ENCODE measurements around the gene COPS2.
"Not testable (repeated sequence)": the region's sequence is repeated elsewhere in the genome, so short reads cannot be mapped to it uniquely, and the experiment has no call there.

COPS2 gene

GRCh38 chr15:49103002-49103401, 52.4 kb downstream of the COPS2 start:
- no peak for DNase-seq (ENCODE audit: low read depth)

DNA sequence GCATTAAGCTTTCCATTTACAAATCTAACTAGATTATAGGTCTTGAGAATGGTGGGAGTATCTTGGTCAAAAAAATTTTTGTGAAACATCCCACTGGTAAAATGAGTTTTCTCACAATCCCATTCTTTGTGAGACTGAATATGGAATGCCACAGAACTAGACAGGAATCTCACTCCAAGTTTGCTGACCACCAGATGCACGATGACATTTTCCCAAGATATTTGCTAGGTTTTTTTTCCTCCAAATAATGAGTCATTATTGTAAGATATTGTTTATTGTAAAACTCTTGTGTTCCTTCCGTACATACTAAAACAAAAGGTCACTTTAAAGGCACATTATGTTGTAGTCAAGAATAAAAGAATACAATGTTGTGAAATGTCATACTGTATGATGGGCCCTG, 53.9 kb downstream of the COPS2 start:
- no peak for DNase-seq (ENCODE audit: low read depth)

DNA sequence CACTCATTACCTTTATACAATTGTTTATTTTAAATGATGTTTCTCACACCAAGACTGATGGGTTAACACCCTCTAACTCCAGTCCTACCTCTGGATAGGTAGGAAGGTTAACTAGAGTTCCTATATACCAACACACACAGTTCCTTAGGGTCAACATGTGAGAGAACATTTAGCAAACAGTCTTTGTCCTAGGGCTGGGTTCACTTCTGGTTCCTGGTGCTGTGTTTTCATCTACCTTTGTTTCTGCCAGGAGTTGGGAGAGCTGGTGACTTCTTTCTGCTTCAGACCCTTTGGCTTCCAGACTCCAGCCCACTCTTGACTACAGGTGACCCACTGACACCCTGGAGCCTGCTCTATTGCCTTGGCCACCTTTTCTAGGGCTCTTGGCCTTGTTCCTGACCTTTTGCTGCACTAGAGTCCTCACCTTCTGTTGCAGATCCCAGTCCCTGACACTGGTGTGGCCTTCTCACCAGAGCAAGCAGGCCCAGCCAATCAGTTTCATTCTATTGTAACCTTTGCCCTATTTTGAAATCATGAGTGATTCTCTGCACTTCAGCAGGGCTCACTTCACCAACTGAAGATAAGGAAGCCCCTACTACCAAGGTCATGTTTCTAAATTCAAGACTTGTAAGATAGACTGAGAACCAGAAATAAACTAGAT, 59.2 kb downstream of the COPS2 start:
- DNase-seq (ENCODE audit: low read depth), result no peak

- DNase-seq (ENCODE audit: low read depth), result no peak
Measured at GRCh38 chr15:49094923-49095322, 60.5 kb downstream of the COPS2 start.

DNA sequence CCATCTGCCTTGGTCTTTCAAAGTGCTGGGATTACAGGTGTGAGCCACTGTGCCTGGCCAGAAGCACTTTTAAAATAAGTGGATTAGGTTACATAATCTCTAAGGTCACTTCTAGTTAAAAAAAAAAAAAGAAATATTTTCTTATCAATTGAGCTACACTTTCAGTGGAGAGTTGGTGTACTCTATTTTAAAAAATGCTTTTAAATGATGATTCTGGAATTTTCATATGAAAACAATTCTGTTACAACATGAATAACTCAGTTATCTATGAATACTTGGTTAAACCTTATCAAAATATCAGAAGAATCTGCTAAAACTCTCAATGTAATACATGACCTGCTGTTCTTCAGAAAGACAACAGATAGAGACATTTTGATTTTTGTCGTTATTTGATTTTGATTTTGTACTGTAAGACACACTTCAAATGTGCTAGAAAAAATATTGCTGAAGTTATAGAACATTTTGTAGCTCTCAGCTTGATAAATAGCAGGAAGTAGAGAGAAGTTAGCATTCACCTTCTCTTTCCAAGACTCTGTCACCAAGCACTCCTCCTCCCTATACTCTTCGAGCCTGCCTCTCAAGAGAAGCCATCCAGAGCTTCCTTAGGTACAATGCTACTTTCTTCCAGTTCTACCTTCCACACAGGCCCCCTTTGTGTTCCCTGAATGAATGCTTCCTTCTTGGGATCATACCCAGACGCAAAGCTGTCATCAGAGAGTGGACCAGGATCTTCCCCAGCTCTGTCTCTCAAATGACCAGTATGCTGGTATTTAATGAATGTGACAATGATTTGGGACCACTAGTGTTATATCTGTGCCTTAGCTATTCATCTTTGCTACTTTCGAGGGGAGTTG, 61.9 kb downstream of the COPS2 start:
- no peak for DNase-seq (ENCODE audit: low read depth)

DNA sequence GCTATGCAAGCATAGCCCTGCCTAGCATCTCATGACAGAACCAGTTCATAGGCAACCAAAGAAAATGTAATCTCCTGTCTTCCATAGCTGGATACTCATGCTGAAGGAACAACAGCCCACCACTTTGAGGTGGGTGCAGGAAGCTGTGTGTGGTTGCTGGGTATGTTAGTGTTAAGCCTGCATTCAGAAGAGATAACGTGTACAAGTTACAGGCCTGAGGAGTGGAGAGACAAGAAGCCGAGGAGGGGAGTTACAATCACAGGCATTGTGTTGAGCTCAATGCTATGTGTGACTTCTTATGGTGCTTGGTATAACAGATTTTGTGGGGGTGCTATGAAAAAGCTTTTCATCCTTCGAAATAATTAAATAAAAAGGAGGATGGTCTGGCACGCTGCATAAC, 66.4 kb downstream of the COPS2 start:
- no peak for DNase-seq (ENCODE audit: low read depth)

GRCh38 chr15:49085696-49086459, 69.5 kb downstream of the COPS2 start:
- no peak for DNase-seq (ENCODE audit: low read depth)

DNA sequence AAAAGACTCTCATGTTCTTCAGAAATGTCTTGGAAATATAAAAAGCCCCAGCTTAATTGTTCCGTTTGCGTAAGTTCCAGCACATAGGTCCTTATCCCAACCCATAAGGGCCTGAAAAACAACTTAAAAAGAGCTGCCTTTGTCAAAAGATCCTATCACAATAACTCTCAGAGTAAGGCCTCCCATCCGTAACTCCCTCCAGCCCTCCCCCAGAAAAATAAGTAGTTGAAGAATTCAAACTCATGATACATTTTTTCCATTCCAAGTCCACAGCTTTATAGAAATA, 71.2 kb downstream of the COPS2 start:
- DNase-seq (ENCODE audit: low read depth), result no peak

- DNase-seq (ENCODE audit: low read depth), result no peak
Measured at GRCh38 chr15:49083401-49084284, 71.8 kb downstream of the COPS2 start.

DNA sequence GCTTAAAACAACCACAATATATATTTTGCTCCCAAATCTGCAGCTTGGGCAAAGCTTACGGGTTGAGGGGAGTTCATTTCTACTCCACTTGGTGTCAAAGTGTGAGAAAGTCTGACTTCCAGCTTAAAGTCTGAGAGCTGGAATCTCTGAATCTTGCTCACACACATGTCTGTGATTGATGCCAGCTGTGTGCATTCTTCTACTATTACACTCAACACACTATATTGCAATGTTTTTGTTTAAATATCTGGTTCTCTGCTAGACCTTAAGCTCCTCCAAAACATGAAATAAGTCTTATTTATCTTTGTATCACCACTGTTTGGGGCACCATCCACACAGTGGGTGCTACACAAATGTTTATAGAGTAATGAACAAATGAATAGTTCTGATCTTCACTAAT, 72.4 kb downstream of the COPS2 start:
- no peak for DNase-seq (ENCODE audit: low read depth)

GRCh38 chr15:49079340-49080039, 75.9 kb downstream of the COPS2 start:
- DNase-seq (ENCODE audit: low read depth), result no peak

DNA sequence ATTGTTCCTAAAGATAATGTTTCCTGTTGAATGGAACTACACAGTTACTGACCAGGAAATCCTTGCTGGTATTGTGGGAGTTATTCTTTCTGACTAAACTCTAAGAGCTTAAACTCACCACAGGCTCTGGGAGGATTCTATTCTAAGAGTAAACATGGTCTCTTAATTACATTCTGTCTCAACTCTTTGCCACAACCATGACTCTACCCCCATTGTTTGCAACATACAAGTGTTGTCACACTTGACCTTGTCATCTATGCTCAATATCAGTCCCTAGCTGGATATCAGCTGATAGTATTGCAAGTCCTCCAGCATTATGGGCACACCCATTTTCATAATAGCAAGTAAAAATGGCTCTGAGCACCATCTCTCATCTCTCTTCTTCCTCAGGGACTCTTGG, 79.5 kb downstream of the COPS2 start:
- no peak for DNase-seq (ENCODE audit: low read depth)

DNA sequence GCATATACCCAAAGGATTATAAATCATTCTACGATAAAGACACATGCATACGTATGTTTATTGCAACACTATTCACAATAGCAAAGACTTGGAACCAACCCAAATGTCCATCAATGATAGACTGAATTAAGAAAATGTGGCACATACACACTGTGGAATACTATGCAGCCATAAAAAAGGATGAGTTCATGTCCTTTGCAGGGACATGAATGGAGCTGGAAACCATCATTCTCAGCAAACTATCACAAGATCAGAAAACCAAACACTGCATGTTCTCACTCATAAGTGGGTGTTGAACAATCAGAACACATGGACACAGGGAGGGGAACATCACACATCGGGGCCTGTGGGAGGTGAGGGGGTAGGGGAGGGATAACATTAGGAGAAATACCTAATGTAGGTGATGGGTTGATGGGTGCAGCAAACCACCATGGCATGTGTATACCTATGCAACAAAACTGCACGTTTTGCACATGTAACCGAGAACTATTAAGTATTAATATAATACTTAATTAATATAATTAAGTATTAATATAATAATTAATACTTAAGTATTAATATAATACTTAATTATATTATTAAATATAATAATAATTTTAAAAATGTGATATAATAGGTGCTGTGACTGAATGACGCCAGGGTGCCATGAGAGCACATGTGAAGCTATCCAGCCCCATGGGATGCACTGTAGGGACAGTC, 80.7 kb downstream of the COPS2 start:
- not testable (repeated sequence) for DNase-seq (ENCODE audit: low read depth)
